ENCODE data around the gene NOC4L. TPM values are rescaled to one million over a fixed set of nuclear protein-coding genes. Genes with fewer than 3 reads are reported as not detected.

NOC4L gene
- total and polyA plus RNA-seq, 2 experiments from 2014 or later = 42.4 to 54.7 TPM

DNA sequence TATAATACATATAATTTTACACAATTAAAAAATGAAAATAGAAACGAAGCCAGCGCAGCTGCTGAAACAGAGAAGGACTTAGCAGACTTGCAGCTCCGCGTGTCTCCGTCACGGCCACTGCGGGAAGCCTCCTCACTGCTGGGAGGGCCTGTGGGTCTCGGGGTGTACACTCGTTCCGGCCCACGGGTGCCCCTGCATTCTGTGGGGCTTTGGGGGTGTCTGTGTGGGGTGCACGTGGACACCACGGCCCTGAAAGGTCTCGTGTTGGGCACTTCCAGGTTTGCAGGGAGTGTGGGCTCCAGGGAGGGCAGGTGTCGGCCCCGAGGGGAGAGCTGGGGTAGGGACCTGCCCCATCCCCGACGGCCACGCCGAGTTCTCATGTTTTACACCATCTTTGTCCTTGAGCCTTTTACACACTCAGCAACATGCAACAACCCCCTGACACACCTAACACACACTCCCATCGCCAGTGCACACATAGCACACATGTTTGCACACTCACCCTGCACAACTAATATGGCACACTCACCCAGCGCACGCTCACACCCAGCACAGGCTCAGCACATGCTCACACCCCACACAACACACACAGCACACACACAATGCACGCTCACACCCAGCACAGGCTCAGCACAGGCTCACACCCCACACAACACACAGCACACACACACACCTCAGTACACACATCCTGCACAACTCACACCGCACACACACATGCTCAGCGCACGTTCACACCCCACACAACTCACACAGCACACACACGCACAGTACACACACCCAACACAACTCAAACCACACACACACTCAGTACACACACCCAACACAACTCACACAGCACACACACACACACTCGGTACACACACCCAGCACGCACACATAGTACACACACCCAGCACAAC is 36.6 kb downstream of the NOC4L start:
- Mint-ChIP-seq H3K4me1 (peaks cover 9% of the 10 kb centered on the region), H3K36me3 (ENCODE audit: low read depth) (peaks cover 3% of the 10 kb centered on the region; the same call in 1 of the 3 replicates), H3K9me3 (peaks cover 8% of the 10 kb centered on the region; the same call in 2 of the 3 replicates), H3K27me3 (ENCODE audit: insufficient read depth, low read depth, poor library complexity) (peaks cover 37% of the 10 kb centered on the region), H3K4me3 (no peak overlapping the region), H3K27ac (no peak overlapping the region)
- no peaks in the 10 kb centered on the region; the same call in 1 of the 2 replicates for H4K20me1 ChIP-seq (replicated peaks; ENCODE audit: insufficient read depth)
- H3K4me1 ChIP-seq (ENCODE audit: insufficient read depth) = peaks cover 2% of the 10 kb centered on the region; the same call in 1 of the 2 replicates
- DNase-seq (ENCODE audit: low spot score) = no peak
- H3K36me3 ChIP-seq (ENCODE audit: insufficient read depth) = no peaks in the 10 kb centered on the region
- H3K4me2 ChIP-seq = no peak overlapping the region
- H2AFZ ChIP-seq = no peak overlapping the region
- H3F3A ChIP-seq (replicated peaks; ENCODE audit: low read depth) = 0 out of 2 replicates have a peak, but pooled peaks cover 2% of the 10 kb centered on the region
- H3K79me2 ChIP-seq (replicated peaks; ENCODE audit: insufficient read depth) = no peaks in the 10 kb centered on the region
- TF ChIP-seq, protein P1, sequence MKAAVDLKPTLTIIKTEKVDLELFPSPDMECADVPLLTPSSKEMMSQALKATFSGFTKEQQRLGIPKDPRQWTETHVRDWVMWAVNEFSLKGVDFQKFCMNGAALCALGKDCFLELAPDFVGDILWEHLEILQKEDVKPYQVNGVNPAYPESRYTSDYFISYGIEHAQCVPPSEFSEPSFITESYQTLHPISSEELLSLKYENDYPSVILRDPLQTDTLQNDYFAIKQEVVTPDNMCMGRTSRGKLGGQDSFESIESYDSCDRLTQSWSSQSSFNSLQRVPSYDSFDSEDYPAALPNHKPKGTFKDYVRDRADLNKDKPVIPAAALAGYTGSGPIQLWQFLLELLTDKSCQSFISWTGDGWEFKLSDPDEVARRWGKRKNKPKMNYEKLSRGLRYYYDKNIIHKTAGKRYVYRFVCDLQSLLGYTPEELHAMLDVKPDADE (IDR thresholded peaks at IDR 0.05) = no peak
- TF ChIP-seq, protein P2, sequence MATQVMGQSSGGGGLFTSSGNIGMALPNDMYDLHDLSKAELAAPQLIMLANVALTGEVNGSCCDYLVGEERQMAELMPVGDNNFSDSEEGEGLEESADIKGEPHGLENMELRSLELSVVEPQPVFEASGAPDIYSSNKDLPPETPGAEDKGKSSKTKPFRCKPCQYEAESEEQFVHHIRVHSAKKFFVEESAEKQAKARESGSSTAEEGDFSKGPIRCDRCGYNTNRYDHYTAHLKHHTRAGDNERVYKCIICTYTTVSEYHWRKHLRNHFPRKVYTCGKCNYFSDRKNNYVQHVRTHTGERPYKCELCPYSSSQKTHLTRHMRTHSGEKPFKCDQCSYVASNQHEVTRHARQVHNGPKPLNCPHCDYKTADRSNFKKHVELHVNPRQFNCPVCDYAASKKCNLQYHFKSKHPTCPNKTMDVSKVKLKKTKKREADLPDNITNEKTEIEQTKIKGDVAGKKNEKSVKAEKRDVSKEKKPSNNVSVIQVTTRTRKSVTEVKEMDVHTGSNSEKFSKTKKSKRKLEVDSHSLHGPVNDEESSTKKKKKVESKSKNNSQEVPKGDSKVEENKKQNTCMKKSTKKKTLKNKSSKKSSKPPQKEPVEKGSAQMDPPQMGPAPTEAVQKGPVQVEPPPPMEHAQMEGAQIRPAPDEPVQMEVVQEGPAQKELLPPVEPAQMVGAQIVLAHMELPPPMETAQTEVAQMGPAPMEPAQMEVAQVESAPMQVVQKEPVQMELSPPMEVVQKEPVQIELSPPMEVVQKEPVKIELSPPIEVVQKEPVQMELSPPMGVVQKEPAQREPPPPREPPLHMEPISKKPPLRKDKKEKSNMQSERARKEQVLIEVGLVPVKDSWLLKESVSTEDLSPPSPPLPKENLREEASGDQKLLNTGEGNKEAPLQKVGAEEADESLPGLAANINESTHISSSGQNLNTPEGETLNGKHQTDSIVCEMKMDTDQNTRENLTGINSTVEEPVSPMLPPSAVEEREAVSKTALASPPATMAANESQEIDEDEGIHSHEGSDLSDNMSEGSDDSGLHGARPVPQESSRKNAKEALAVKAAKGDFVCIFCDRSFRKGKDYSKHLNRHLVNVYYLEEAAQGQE (IDR thresholded peaks at IDR 0.05; ENCODE audit: unreplicated experiment) = no peak
- no peak for TF ChIP-seq EZH2phosphoT487 (IDR thresholded peaks at IDR 0.05; ENCODE audit: unreplicated experiment)
- no peak for TF ChIP-seq STAT1 (IDR thresholded peaks at IDR 0.05; ENCODE audit: unreplicated experiment)
- no peak for ATAC-seq
- H3K27me3 ChIP-seq (ENCODE audit: insufficient read depth) = peaks cover 28% of the 10 kb centered on the region
- H3K4me3 ChIP-seq = no peak overlapping the region
- H3K27ac ChIP-seq (ENCODE audit: low read depth) = no peak overlapping the region
- H3K9me2 ChIP-seq (ENCODE audit: insufficient read depth) = no peaks in the 10 kb centered on the region

DNA sequence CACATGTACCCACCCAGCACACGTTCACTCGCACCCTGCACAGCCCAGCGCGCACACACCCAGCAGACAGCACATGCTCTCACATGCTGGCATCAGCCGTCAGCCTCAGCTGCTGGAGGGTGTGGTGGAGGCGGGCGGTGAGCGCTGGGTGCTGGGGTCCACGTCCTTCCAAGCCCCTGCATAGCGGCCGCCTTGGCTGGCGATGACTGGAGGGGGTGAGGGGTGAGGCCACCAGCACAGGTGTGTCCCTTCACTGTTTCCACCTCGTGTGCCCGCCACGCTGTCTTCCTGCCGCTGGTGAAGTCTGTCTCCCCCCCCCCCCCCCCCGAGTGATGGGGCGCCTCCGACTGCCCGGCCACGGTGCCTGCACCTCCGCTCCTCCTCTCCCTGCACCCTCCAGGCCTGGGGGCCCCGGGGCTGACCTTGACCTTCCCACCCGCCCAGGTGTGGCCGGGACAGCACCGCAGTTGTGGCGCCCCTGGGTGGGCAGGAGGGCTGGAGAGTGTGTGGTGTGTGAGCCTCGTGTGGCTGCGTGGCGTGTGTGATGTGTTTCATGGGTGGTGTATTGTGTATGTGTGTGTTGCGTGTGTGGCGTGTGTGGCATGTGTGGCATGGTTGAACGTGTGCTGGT is 37.4 kb downstream of the NOC4L start:
- Histone ChIP-seq H3K9me2 (ENCODE audit: insufficient read depth) (no peaks in the 10 kb centered on the region), H3F3A (replicated peaks; ENCODE audit: low read depth) (0 out of 2 replicates have a peak, but pooled peaks cover 2% of the 10 kb centered on the region), H3K4me3 (no peak overlapping the region), H3K4me1 (ENCODE audit: insufficient read depth) (peaks cover 4% of the 10 kb centered on the region; the same call in 1 of the 2 replicates), H2AFZ (no peak overlapping the region), H3K27me3 (ENCODE audit: insufficient read depth) (peaks cover 30% of the 10 kb centered on the region), H3K27ac (ENCODE audit: low read depth) (no peak overlapping the region), H3K4me2 (no peak overlapping the region), H3K36me3 (ENCODE audit: insufficient read depth) (no peaks in the 10 kb centered on the region), H3K79me2 (replicated peaks; ENCODE audit: insufficient read depth) (no peaks in the 10 kb centered on the region), H4K20me1 (replicated peaks; ENCODE audit: insufficient read depth) (no peaks in the 10 kb centered on the region; the same call in 1 of the 2 replicates)
- no peak overlapping the region for H3K27ac Mint-ChIP-seq
- peaks cover 4% of the 10 kb centered on the region; the same call in 1 of the 3 replicates for H3K36me3 Mint-ChIP-seq (ENCODE audit: low read depth)
- DNase-seq (ENCODE audit: low spot score) = no peak
- ATAC-seq = no peak
- peaks cover 42% of the 10 kb centered on the region for H3K27me3 Mint-ChIP-seq (ENCODE audit: insufficient read depth, low read depth, poor library complexity)
- H3K4me1 Mint-ChIP-seq = peaks cover 12% of the 10 kb centered on the region
- H3K9me3 Mint-ChIP-seq = peaks cover 10% of the 10 kb centered on the region; the same call in 2 of the 3 replicates
- H3K4me3 Mint-ChIP-seq = no peak overlapping the region
- TF ChIP-seq EZH2 (IDR thresholded peaks at IDR 0.05; ENCODE audit: low read depth, unreplicated experiment) (no peak), JUNB (IDR thresholded peaks at IDR 0.05; ENCODE audit: unreplicated experiment) (no peak), EZH2phosphoT487 (IDR thresholded peaks at IDR 0.05; ENCODE audit: unreplicated experiment) (no peak), ZNF462 (CRISPR knock-in tag; IDR thresholded peaks at IDR 0.05) (no peak)

Measured in GM23338 (cell line).